Measurements from ENCODE around the gene PAK5. TPM values are rescaled to one million over a fixed set of nuclear protein-coding genes. Genes with fewer than 3 reads are reported as not detected.
A peak's percentile ranks its signal among the peaks of the same experiment; 100 is the strongest.

Gene PAK5
- total RNA-seq, result under 1 TPM in 1 of 10 donors, not detected in 9; 0.04 TPM
- polyA plus RNA-seq, result not detected
- long read RNA-seq, donor 1, result 0 reads
- long read RNA-seq, donor 2, result 0 reads
- long read RNA-seq, donor 3, result 0 reads

- ATAC-seq (peak in 5 of 8 donors; percentile 16 to 70 (median 31)), DNase-seq (peak in 1 of 2 donors; percentile 8)
- 1% methylated on average over 57 of the region's 57 CpGs for WGBS, 2 donors
- peaks cover 0 to 10% (median 0%) of the 10 kb centered on the region in 9 donors for H3K4me1 ChIP-seq
- TF ChIP-seq CTCF (IDR thresholded peaks at IDR 0.05), result no peak
- H3K4me3 ChIP-seq, result peak within 1 kb of the TSS in 6 of 10 donors; percentile 3 to 34 (median 22)
- no peaks in the 10 kb centered on the region for H3K36me3 ChIP-seq
- peaks cover 11 to 72% (median 40%) of the 10 kb centered on the region in 7 donors for H3K27me3 ChIP-seq
- peaks cover 0 to 12% (median 0%) of the 10 kb centered on the region in 11 donors for H3K9me3 ChIP-seq
- H3K27ac ChIP-seq, result no peak within 1 kb of the TSS
- intact Hi-C loops (cut with DNase I), result loop anchor here in 1 of 10 donors (10.0 kb wide), 1 partner anchor 64 kb away; no protein-coding TSS in a partner anchor
Observed at GRCh38 chr20:9838378-9839295, at the start of gene PAK5. TSS of gene PAK5 (minus strand) at chr20:9839076. CDS start at chr20:9644328, 194,748 bp downstream.

DNA sequence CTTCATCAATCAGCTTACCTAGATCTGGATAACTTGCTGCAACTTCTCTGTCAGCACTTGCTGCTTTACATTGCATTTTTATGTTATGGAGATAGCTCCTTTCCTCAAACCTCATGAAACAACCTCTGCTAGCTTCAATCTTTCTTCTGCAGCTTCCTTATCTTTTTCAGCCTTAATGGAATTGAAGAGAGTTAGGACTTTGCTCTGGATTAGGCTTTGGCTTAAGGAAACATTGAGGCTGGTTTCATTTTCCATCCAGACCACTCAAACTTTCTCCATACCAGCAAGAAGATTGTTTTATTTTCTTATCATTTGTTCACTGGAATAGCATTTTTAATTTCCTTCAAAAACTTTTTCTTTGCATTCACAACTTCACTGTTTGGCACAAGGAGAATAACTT, 48.8 kb upstream of the PAK5 start:
- Histone ChIP-seq H3K4me3 (no peak overlapping the region), H3K4me1 (no peaks in the 10 kb centered on the region), H3K27ac (no peak overlapping the region), H3K36me3 (no peaks in the 10 kb centered on the region), H3K27me3 (peaks cover 0 to 14% (median 0%) of the 10 kb centered on the region in 7 donors), H3K9me3 (no peaks in the 10 kb centered on the region)
- no peak for DNase-seq
- intact Hi-C loops (cut with DNase I), result no loop called here
- ATAC-seq, result no peak
- no peak for TF ChIP-seq CTCF (IDR thresholded peaks at IDR 0.05)

GRCh38 chr20:9886227-9886626, 47.4 kb upstream of the PAK5 start:
- no peak for ATAC-seq
- no peak for DNase-seq
- no peak for TF ChIP-seq CTCF (IDR thresholded peaks at IDR 0.05)

GRCh38 chr20:9884666-9885065, 45.8 kb upstream of the PAK5 start:
- DNase-seq (no peak), ATAC-seq (no peak)
- no peak overlapping the region for H3K4me3 ChIP-seq
- no peak for TF ChIP-seq CTCF (IDR thresholded peaks at IDR 0.05)
- peaks cover 0 to 9% (median 0%) of the 10 kb centered on the region in 7 donors for H3K27me3 ChIP-seq
- no peaks in the 10 kb centered on the region for H3K36me3 ChIP-seq
- no peaks in the 10 kb centered on the region for H3K9me3 ChIP-seq
- no peaks in the 10 kb centered on the region for H3K4me1 ChIP-seq
- 40 to 46% methylated on average over 2 of the region's 2 CpGs for WGBS, 2 donors
- intact Hi-C loops (cut with DNase I), result no loop called here
- no peak overlapping the region for H3K27ac ChIP-seq

More at GRCh38 chr20:9886227-9886626, 47.4 kb upstream of the PAK5 start:
- no peaks in the 10 kb centered on the region for H3K9me3 ChIP-seq
- H3K27ac ChIP-seq, result no peak overlapping the region
- WGBS, 2 donors, result 85 to 87% methylated on average over 1 of the region's 1 CpG
- no peak overlapping the region for H3K4me3 ChIP-seq
- intact Hi-C loops (cut with DNase I), result no loop called here
- no peaks in the 10 kb centered on the region for H3K36me3 ChIP-seq
- H3K27me3 ChIP-seq, result peaks cover 0 to 9% (median 0%) of the 10 kb centered on the region in 7 donors
- no peaks in the 10 kb centered on the region for H3K4me1 ChIP-seq
